ENCODE results near the gene GGT5.

Gene GGT5

DNA sequence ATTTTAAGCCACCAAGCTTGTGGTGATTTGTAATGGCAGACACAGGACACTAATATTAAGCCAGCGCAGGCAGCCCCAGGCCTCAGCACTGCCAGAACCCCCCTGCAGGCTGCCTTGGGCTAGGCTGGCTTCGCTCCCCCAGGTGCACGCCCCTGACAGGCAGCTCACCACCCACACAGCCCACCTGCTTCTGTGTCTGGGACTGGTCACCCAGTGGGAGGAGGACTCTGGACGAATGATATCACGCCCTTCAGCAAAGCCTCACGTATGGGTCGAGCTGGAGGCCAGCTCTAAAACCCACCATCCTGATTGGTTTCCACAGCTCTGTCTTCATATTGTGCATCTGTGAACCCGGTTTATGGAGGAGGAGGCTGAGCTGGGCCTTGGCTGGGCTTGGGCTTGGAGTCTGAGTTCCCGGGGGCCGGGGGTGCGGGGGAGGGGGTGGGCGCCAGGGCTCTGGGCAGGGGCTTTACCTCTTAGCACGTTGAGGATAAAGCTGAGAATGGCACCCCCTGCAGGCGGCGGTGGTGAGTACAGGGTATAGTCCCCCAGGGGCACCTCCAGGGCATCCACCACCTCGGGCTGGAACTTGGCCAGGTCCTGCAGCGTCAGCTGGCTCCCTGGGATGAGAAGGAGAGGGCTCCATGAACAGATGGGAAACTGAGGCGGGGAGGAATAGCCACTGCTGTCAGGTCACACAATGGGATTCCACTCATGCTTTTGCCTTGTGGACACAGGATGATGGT lies 13.8 kb downstream of the GGT5 start:
- no peak for DNase-seq (ENCODE audit: low read depth)
- H3K4me3 ChIP-seq (ENCODE audit: low read length), result no peak overlapping the region
- TF ChIP-seq, protein P1, sequence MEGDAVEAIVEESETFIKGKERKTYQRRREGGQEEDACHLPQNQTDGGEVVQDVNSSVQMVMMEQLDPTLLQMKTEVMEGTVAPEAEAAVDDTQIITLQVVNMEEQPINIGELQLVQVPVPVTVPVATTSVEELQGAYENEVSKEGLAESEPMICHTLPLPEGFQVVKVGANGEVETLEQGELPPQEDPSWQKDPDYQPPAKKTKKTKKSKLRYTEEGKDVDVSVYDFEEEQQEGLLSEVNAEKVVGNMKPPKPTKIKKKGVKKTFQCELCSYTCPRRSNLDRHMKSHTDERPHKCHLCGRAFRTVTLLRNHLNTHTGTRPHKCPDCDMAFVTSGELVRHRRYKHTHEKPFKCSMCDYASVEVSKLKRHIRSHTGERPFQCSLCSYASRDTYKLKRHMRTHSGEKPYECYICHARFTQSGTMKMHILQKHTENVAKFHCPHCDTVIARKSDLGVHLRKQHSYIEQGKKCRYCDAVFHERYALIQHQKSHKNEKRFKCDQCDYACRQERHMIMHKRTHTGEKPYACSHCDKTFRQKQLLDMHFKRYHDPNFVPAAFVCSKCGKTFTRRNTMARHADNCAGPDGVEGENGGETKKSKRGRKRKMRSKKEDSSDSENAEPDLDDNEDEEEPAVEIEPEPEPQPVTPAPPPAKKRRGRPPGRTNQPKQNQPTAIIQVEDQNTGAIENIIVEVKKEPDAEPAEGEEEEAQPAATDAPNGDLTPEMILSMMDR (IDR thresholded peaks at IDR 0.05; ENCODE audit: insufficient read depth, low read depth, low read length, missing control alignments), result peak; percentile 28

DNA sequence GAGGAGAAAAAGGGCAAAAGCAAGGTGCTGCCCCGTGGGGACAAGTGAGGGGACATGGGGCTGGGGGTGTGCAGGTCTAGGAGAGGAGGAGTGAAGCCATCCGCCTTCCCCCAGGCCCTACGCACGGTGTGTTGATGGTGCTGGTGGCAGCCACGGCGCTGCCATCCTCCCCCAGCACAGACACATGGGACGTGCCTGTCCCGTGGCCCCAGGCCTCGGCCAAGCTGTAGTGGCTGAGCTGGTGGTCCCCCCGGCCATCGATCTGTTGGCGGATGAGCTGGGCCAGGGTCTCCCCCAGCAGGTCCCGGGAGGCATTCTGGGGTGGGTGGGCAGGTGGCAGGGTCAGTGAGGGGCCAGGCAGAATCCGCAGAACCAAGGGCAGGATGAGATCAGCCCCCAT lies 18.9 kb downstream of the GGT5 start:
- no peak for DNase-seq (ENCODE audit: low read depth)
- TF ChIP-seq, protein P1 (IDR thresholded peaks at IDR 0.05; ENCODE audit: insufficient read depth, low read depth, low read length, missing control alignments), result no peak
- no peak overlapping the region for H3K4me3 ChIP-seq (ENCODE audit: low read length)

DNA sequence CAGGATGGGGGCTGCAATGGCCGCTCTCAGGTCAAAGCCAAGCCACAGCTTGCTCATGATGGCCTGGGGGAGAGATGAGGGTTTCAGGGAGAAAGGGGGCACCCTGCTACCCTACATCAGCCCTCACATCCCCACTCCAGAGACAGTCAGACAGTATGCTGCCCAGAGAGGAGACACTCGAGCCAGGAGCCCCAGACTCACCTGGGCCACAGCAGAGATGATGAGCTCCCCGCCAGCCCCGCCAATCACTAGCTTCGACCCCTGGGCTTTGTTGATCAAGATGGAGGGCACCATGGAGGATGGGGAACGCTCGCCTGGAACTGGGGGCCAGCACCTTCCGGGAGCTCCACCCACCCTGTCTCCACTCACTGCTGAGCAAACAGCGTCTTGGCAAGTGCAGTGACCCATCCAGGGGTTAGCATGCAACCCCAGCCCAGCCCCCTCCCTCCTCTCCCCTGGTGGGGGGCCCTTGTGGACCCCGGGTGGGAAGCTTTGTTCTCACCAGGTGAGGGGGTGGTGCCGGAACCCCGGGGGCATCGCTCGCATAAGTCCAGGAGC lies 19.8 kb downstream of the GGT5 start:
- DNase-seq (ENCODE audit: low read depth), result no peak
- TF ChIP-seq, protein P1 (IDR thresholded peaks at IDR 0.05; ENCODE audit: insufficient read depth, low read depth, low read length, missing control alignments), result no peak
- H3K4me3 ChIP-seq (ENCODE audit: low read length), result no peak overlapping the region

DNA sequence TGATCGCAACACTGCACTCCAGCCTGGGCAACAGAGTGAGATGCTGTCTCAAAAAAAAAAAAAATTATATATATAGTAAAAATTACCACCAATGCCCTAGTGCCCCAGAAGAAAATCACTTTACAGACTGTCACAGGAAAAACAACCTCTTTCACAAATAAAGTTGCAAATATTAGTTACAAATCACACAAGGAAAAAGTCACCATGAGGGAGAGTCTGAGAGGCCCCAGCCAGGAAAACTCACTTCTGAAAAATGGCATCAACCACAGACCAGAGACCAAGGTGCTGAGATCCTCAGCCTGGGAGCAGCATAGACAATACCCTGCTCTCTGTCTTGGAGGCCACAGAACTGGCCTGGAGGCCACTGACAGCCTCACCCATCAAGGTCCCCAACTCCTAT lies 20.4 kb downstream of the GGT5 start:
- H3K4me3 ChIP-seq (ENCODE audit: low read length), result no peak overlapping the region
- TF ChIP-seq, protein P1 (IDR thresholded peaks at IDR 0.05; ENCODE audit: insufficient read depth, low read depth, low read length, missing control alignments), result no peak
- DNase-seq (ENCODE audit: low read depth), result no peak

DNA sequence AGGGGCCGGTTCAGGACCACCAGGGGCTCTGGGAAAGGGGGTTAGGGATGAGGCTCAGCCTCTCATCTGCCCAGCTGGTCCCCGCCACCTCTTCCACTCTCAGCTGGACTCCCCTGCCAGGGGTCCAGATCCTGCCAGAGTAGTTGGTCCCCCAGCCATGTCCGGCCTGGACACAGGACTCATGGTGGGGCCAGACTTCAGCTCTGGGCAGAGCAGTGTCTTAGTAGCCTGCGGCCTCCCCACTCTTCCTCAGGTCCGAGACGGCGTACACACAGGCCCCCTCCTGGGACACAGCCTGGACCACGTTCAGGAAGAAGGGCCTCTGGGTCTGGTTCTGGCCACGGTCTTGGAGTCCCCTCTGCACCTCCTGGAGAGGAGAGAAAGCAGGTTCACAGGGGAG lies 25.1 kb downstream of the GGT5 start:
- no peak overlapping the region for H3K4me3 ChIP-seq (ENCODE audit: low read length)
- no peak for DNase-seq (ENCODE audit: low read depth)
- TF ChIP-seq, protein P1 (IDR thresholded peaks at IDR 0.05; ENCODE audit: insufficient read depth, low read depth, low read length, missing control alignments), result no peak

DNA sequence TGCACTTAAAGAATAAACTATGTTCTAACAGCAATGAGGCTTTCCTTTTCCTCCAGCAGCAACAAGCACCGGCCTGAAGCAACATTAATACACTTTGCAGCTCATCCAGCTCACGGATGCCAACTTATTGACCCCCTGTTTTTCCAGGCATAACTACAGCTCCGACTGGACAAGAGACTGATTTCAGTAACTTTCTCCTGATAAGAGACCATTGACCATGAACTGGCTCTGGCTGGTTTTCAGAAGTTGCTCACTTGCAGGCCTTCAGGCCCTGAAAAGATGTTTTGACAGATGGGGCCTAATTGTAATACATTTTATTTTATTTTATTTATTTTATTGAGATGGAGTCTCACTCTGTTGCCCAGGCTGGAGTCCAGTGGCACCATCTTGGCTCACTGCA lies 27.5 kb downstream of the GGT5 start:
- TF ChIP-seq, protein P1 (IDR thresholded peaks at IDR 0.05; ENCODE audit: insufficient read depth, low read depth, low read length, missing control alignments), result no peak
- DNase-seq (ENCODE audit: low read depth), result no peak
- H3K4me3 ChIP-seq (ENCODE audit: low read length), result no peak overlapping the region

Data from epithelial cell of esophagus (primary cell).